ENCODE results near the gene PPP2CA.

Gene PPP2CA

DNA sequence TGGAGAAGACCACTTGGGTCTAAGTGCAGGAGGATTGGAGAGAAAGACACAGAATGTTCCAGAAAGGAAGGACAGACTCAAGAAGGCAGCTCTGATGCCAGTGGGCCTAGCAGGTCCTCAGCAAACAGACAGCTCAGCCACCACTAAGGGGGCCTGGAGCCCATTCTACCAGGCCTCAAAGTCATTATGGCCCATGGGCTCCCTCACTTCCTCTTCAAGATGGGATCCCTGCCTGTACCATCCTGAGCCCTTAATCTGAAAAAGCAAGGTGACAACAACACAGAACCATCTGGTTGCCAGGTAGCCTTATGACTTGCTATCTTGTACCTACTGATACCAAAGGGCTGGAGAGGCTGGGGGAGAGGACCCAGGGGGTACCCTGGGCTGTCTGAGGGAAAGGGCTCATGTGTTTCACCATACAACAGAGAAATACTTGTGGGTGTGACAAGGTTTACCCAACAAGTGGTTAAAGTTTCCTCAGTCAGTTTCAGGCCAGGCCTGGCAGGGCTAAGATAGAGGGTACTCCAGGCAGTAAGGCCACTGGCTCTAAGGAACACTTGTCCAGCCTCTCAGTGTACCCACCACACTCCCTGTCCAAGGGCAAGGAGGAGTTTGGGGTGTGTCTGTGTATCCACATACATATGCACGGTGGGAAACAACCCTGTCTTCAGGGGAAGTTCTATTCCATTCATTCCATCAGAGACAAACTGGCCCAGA is 80.7 kb downstream of the PPP2CA start:
- H3K27ac ChIP-seq, result no peak overlapping the region
- TF ChIP-seq ZFX (IDR thresholded peaks at IDR 0.05), result no peak
- TF ChIP-seq, protein P1, sequence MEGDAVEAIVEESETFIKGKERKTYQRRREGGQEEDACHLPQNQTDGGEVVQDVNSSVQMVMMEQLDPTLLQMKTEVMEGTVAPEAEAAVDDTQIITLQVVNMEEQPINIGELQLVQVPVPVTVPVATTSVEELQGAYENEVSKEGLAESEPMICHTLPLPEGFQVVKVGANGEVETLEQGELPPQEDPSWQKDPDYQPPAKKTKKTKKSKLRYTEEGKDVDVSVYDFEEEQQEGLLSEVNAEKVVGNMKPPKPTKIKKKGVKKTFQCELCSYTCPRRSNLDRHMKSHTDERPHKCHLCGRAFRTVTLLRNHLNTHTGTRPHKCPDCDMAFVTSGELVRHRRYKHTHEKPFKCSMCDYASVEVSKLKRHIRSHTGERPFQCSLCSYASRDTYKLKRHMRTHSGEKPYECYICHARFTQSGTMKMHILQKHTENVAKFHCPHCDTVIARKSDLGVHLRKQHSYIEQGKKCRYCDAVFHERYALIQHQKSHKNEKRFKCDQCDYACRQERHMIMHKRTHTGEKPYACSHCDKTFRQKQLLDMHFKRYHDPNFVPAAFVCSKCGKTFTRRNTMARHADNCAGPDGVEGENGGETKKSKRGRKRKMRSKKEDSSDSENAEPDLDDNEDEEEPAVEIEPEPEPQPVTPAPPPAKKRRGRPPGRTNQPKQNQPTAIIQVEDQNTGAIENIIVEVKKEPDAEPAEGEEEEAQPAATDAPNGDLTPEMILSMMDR (conservative IDR thresholded peaks at IDR 0.05), result no peak
